ENCODE results near the gene IFIT1.
A peak's percentile ranks its signal among the peaks of the same experiment; 100 is the strongest.

Gene IFIT1

DNA sequence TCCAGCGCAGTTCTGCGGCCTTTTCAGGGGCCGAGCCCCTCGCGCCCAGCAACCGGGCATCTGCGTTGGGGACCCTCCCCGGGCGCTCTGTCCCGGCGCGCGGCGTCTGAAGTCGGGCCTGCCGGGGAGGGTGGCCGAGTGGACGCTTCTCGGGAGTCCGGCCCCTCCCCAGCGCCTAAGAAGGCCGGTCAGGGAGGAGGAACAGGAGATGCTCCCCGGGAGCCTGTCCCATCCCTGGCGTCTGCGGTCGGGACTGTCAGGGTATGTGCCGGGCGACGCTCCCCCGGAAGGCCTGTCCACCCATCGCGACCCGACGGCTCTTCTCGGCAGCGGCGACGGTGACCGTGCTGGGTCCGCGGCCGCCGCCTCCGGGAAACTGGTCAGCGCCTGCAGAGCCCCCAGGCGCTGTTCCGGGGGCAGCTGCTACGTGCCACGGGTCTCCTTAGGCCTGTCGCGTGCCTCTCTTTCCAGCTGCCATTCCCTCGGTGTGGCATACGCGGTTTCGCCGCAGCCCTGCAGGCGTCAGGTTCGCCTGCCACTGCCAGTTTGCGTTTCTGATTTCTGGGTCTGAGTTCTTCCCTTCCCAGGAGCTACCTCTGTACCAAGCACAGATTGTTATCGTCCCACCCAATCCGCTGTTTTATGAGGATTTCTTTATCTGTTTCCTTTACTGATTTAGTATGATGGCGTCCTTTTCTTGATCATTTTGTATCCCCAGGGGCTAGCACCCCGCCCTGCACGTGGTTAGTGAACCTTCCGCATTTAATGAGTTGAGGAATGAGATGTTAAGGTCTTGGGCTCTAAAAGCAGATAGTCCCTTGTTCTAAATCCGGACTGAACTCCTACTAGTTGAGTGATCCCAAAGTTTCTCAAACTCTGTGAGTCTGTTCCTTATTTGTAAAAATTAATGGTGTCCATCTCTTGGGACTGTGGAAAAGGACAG, 22.7 kb downstream of the IFIT1 start:
- H3K9me3 ChIP-seq (ENCODE audit: control insufficient read depth, insufficient read depth, low read length), result peaks cover 2% of the 10 kb centered on the region; the same call in 1 of the 2 replicates
- no peaks in the 10 kb centered on the region for H3K9me2 ChIP-seq (replicated peaks; ENCODE audit: control insufficient read depth, low read length)
- no peaks in the 10 kb centered on the region for H3K79me2 ChIP-seq (ENCODE audit: control insufficient read depth, low read length)
- H3K4me3 ChIP-seq (ENCODE audit: low read length), result peak overlapping the region; percentile 85
- H3K27me3 ChIP-seq (ENCODE audit: control insufficient read depth, low read length), result peaks cover 30% of the 10 kb centered on the region
- no peak overlapping the region for H3K27ac ChIP-seq (ENCODE audit: low read depth, low read length)
- H3K36me3 ChIP-seq (ENCODE audit: control insufficient read depth, low read length), result no peaks in the 10 kb centered on the region
- TF ChIP-seq EZH2phosphoT487 (IDR thresholded peaks at IDR 0.05; ENCODE audit: borderline replicate concordance, low read length), result 0 out of 2 replicates have a peak, but pooled peaks have one; percentile 48
- TF ChIP-seq, protein P1, sequence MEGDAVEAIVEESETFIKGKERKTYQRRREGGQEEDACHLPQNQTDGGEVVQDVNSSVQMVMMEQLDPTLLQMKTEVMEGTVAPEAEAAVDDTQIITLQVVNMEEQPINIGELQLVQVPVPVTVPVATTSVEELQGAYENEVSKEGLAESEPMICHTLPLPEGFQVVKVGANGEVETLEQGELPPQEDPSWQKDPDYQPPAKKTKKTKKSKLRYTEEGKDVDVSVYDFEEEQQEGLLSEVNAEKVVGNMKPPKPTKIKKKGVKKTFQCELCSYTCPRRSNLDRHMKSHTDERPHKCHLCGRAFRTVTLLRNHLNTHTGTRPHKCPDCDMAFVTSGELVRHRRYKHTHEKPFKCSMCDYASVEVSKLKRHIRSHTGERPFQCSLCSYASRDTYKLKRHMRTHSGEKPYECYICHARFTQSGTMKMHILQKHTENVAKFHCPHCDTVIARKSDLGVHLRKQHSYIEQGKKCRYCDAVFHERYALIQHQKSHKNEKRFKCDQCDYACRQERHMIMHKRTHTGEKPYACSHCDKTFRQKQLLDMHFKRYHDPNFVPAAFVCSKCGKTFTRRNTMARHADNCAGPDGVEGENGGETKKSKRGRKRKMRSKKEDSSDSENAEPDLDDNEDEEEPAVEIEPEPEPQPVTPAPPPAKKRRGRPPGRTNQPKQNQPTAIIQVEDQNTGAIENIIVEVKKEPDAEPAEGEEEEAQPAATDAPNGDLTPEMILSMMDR (IDR thresholded peaks at IDR 0.05; ENCODE audit: low read depth, low read length, poor library complexity, severe bottlenecking), result no peak
- peaks cover 12% of the 10 kb centered on the region for H3K4me1 ChIP-seq (ENCODE audit: control insufficient read depth, low read length)
- peak overlapping the region; percentile 88 for H3K4me2 ChIP-seq (ENCODE audit: low read length)
- no peaks in the 10 kb centered on the region for H4K20me1 ChIP-seq (ENCODE audit: control insufficient read depth, insufficient read depth, low read depth, low read length)
- no peaks in the 10 kb centered on the region for H3F3A ChIP-seq (ENCODE audit: control insufficient read depth, insufficient read depth)

DNA sequence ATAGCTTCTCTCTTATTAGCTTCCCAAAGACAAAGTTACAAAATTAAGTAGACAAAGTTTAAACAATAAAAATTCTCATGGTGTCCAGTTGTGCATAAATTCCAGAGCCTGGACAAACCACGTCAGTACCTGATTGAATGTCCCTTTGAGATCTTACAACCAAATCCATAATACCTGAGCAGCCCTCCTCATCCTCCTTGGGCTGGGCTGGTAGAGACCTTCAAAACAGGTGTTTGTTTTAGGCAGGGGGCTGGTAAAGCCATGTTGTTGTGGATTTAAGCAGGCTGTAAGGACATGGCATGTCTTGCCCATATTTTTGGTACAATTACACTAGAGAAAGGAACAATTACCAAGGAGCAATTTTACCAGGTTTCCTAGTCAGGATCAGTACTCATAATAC, 24.0 kb downstream of the IFIT1 start:
- H3K4me3 ChIP-seq (ENCODE audit: low read length), result no peak overlapping the region
- no peaks in the 10 kb centered on the region for H3F3A ChIP-seq (ENCODE audit: control insufficient read depth, insufficient read depth)
- H3K9me3 ChIP-seq (ENCODE audit: control insufficient read depth, insufficient read depth, low read length), result peaks cover 2% of the 10 kb centered on the region; the same call in 1 of the 2 replicates
- no peaks in the 10 kb centered on the region for H3K36me3 ChIP-seq (ENCODE audit: control insufficient read depth, low read length)
- peaks cover 12% of the 10 kb centered on the region for H3K4me1 ChIP-seq (ENCODE audit: control insufficient read depth, low read length)
- no peak overlapping the region for H3K4me2 ChIP-seq (ENCODE audit: low read length)
- H3K79me2 ChIP-seq (ENCODE audit: control insufficient read depth, low read length), result no peaks in the 10 kb centered on the region
- no peak overlapping the region for H3K27ac ChIP-seq (ENCODE audit: low read depth, low read length)
- TF ChIP-seq, protein P1 (IDR thresholded peaks at IDR 0.05; ENCODE audit: low read depth, low read length, poor library complexity, severe bottlenecking), result no peak
- no peak for TF ChIP-seq EZH2phosphoT487 (IDR thresholded peaks at IDR 0.05; ENCODE audit: borderline replicate concordance, low read length)
- H3K27me3 ChIP-seq (ENCODE audit: control insufficient read depth, low read length), result peaks cover 33% of the 10 kb centered on the region
- H3K9me2 ChIP-seq (replicated peaks; ENCODE audit: control insufficient read depth, low read length), result no peaks in the 10 kb centered on the region
- H4K20me1 ChIP-seq (ENCODE audit: control insufficient read depth, insufficient read depth, low read depth, low read length), result no peaks in the 10 kb centered on the region

DNA sequence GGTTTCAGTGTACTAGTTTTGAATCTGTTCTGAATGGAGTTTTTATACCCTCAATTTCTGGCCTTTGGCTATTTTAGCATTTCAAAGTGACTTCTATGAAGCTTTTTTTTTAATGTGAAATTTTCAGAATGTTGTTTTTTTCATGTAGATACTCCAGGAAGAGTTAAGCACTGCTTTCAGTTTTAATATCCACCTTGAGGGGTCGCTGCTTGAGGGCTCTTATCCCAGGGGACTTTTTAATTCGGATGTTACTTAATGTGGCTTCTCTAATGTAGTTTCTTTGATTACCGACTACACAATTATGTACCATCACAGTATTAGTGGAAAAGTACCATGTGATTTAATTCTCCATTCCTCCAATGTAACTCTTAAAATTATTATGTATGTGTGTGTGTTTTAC, 27.1 kb downstream of the IFIT1 start:
- H3K9me3 ChIP-seq (ENCODE audit: control insufficient read depth, insufficient read depth, low read length), result no peaks in the 10 kb centered on the region
- H3K27me3 ChIP-seq (ENCODE audit: control insufficient read depth, low read length), result peaks cover 26% of the 10 kb centered on the region
- no peaks in the 10 kb centered on the region for H3K9me2 ChIP-seq (replicated peaks; ENCODE audit: control insufficient read depth, low read length)
- H3K79me2 ChIP-seq (ENCODE audit: control insufficient read depth, low read length), result no peaks in the 10 kb centered on the region
- H3K36me3 ChIP-seq (ENCODE audit: control insufficient read depth, low read length), result no peaks in the 10 kb centered on the region
- no peaks in the 10 kb centered on the region for H3F3A ChIP-seq (ENCODE audit: control insufficient read depth, insufficient read depth)
- no peak overlapping the region for H3K4me2 ChIP-seq (ENCODE audit: low read length)
- H3K27ac ChIP-seq (ENCODE audit: low read depth, low read length), result no peak overlapping the region
- H4K20me1 ChIP-seq (ENCODE audit: control insufficient read depth, insufficient read depth, low read depth, low read length), result no peaks in the 10 kb centered on the region
- TF ChIP-seq, protein P1 (IDR thresholded peaks at IDR 0.05; ENCODE audit: low read depth, low read length, poor library complexity, severe bottlenecking), result peak; percentile 38
- no peak for TF ChIP-seq EZH2phosphoT487 (IDR thresholded peaks at IDR 0.05; ENCODE audit: borderline replicate concordance, low read length)
- peaks cover 7% of the 10 kb centered on the region for H3K4me1 ChIP-seq (ENCODE audit: control insufficient read depth, low read length)
- H3K4me3 ChIP-seq (ENCODE audit: low read length), result no peak overlapping the region

Data from DOHH2 (cell line).